Thyroid gland (tissue), 4 donors: ENCODE results near the gene KMT2E.

Experiments used
- CTCF ChIP-seq, 6 experiments: fragments of 200-600 bp in 3 of 6; fragments of 450-650 bp in 3 of 6; sonication (generic) in 3 of 6; IDR thresholded peaks; one replicate each; pipeline ENCODE4 v1.5.1; 2016 to 2019; ENCODE audit warnings: antibody characterized with exemption in 6 of 6, mild to moderate bottlenecking in 2 of 6, inconsistent platforms in 1 of 6, moderate library complexity in 1 of 6
- POLR2A ChIP-seq, 2 donors: fragments of 450-650 bp; IDR thresholded peaks; one replicate each; pipeline ENCODE4 v1.6.1; 2017; ENCODE audit warnings: antibody characterized with exemption in 2 of 2, mild to moderate bottlenecking in 2 of 2, moderate library complexity in 1 of 2

GRCh38 chr7:105016068-105016708 is 2.2 kb downstream of the KMT2E start:
- TF ChIP-seq POLR2A (IDR thresholded peaks at IDR 0.05) (no peak), CTCF (IDR thresholded peaks at IDR 0.05) (no peak)
